Stimulated activated CD8-positive, alpha-beta memory T cell treated with anti-CD3 and anti-CD28 coated beads, Interleukin-15, amount 100 ng/mL, for 1 hour (primary cell): ENCODE measurements around the gene KIAA1191.

ENCODE experiments used
- DNase-seq: peaks from one replicate; pipeline ENCODE4 v3.0.0-alpha.2; 2020; ENCODE audit warnings: low read depth

Gene KIAA1191

DNA sequence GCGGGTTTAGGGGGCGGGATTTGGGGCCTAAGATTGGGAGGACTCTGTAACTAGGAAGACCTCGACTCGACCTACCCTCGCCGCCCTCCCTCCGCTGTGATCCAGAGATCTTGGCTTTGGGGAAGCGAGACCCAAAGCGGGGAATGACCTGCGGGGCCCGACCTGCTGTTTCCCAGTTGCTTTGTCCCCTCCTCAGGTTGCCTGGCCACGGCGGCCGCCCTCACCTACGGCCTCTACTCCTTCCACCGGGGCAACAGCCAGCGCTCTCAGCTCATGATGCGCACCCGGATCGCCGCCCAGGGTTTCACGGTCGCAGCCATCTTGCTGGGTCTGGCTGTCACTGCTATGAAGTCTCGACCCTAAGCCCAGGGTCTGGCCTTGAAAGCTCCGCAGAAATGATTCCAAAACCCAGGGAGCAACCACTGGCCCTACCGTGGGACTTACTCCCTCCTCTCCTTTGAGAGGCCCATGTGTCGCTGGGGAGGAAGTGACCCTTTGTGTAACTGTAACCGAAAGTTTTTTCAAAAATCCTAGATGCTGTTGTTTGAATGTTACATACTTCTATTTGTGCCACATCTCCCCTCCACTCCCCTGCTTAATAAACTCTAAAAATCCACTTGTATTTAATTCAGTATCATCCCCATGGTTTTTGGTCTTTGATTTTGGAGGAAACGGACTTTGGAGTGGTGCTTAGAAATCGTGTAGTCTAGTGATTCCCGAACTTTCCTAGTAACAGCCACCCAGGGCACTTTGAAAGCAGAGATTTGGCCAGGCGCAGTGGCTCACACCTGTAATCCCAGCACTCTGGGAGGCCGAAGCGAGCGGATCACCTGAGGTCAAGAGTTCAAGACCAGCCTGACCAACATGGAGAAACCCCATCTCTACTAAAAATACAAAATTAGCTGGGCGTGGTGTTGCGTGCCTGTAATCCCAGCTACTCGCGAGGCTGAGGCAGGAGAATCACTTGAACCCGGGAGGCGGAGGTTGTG is 27.9 kb upstream of the KIAA1191 start:
- no peak for DNase-seq

DNA sequence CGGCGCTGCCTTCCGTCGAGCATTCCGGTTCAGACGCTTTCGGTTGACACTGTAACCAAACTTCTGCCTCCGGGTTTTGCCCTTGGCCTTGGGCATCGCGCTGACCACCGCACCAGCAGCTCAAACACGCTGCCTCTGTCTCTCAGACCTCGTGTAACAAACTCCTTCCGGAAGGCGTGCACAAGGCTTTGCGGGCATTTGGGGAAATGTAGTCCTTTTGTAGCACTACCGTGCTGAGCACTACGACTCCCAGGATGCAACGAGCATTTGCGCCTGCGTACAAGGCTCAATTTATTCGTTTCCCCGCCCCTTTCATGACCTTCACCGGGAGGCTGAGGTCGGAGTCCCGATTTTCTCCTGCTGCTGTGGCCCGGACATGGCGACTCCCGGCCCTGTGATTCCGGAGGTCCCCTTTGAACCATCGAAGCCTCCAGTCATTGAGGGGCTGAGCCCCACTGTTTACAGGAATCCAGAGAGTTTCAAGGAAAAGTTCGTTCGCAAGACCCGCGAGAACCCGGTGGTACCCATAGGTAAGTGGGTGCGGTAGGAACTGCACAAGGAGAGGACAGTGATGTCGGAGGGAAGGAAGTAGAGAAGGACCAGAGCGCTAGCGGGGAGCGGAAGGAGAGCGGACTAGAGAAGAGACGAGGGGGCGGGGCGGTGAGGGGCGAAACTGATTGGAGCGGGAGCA is 27.0 kb upstream of the KIAA1191 start, which contains the start of the genes HIGD2A and NOP16:
TSS of gene HIGD2A (plus strand) at position 308 of the 691 bp plus-strand sequence. CDS start at position 377, 69 bp downstream.
TSS of gene NOP16 (minus strand) at position 155 of the 691 bp plus-strand sequence. CDS start at position 96, 59 bp downstream.
- DNase-seq = peak; percentile 99

DNA sequence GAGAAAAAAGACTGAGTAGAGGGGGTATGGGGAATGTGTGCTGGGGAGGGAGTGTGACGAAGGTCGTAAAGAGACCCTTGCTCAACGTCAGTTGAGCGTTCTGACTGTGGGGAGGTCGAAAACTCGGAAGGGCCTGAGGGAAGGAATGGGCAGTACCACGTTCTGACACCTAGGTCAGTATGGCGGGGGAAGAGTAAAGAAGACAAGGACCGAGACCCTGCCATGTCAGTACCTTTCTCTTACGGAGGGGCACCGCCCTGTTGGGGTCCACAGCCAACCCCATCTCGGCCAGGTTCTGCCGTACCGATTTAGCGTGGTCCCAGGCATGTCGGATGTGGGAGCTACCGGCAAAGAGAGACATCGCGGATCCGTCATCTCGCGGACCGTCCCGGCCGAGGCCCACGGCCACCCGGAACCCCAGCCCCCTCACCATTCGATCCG is 26.5 kb upstream of the KIAA1191 start:
- no peak for DNase-seq

DNA sequence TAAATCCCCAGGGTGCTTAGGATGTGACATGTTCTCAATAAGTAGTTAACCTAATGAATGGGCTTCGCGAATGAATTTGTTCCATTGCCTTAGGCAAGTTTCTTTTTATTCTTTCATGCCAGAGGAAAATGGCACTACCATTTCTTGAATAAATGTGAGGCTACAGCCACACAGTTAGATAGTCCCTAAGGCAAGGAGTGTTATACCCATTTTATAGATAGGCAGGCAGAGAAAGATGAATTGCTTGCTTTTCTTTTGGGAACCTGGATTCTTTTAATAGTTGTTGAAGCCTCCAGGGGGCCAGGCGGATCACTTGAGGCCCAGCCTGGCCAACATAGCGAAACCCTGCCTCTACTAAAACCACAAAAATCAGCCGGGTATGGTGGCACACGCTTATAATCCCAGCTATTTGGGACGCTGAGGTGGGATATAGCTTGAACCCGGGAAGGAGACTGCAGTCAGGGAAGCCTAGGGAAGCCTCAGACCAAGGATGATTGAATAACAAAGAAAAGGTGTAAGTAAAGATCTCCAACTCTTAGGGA is 25.9 kb upstream of the KIAA1191 start:
- no peak for DNase-seq

DNA sequence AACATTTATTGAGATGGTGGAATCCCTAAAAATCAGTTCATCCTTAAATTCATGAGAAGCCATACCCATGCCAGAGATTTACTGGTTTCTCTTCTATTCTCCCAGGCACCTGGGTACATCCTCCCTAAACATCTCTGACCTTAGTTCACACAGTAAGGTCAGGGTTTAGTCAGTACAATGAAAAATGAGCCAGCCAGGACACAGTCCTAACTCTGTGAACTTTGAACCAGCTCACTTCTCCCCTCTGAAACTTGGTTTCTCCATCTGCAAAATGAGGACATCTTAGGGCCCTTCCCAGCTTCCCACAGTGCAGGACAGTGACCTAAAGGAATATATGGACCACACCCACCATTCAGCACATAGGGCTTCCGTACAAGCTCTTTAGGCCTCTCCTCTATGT is 24.9 kb upstream of the KIAA1191 start:
- DNase-seq = no peak

DNA sequence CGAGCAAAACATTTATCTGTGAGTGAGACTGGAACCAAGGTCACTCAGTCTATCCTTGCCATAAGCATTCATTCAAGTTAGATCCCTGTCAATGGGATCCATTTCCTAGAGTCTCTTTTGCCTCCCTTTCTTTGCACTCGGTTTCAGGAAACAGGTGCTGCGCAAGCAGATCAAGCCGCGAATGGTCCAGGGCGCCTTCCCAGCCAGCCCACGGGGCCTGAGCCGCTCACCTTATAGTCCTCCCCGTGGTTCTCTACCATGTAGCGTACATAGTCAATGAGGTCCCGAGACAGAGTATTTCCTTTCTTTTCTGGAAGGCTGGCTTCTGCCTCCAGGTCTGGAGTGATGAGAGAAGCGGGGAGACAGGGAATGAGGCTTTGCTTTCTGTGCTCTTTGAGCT is 23.4 kb upstream of the KIAA1191 start:
- DNase-seq = no peak

DNA sequence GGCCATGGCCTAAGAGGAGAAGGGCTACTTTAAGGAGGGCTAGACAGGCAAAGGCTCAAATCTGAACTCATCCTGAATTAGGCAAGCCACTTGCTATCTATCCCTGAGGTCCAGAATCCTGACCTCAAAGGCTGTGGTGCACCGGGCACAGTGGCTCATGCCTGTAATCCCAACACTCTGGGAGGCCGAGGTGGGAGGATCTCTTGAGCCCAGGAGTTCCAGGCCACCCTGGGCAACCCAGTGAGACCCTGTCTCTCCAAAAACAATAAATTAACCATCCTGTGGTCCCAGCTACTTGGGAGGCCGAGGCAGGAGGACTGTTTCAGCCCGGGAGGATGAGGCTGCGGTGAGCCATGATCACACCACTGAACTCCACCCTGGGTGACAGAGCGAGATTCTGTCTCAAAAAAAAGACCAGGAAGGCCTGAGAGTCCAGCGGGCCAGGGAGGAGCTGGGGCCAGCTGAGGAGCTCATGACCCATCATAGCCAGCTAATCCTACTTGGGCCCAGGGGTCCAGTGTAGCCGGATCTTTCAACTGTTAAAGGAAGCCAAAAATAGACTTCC is 22.9 kb upstream of the KIAA1191 start:
- no peak for DNase-seq

DNA sequence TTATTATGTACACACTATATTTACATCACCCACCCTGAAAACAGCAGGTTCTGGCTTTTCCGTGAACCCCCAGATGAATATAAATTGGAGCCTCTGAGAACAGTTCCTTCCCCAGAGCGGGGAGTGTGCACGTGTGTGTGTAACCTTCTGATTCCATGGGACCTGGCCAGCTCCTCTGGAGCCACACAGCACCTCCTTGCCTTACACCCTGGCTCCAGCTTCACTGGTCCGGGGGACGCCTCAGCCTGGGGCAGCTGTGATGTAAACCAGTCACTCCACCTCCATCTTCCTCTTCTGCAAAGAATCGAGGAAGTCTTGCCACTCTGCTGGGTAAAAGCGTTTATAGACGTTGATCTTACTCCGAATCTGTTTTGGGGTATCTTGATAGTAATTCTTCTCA is 22.4 kb upstream of the KIAA1191 start:
- no peak for DNase-seq

DNA sequence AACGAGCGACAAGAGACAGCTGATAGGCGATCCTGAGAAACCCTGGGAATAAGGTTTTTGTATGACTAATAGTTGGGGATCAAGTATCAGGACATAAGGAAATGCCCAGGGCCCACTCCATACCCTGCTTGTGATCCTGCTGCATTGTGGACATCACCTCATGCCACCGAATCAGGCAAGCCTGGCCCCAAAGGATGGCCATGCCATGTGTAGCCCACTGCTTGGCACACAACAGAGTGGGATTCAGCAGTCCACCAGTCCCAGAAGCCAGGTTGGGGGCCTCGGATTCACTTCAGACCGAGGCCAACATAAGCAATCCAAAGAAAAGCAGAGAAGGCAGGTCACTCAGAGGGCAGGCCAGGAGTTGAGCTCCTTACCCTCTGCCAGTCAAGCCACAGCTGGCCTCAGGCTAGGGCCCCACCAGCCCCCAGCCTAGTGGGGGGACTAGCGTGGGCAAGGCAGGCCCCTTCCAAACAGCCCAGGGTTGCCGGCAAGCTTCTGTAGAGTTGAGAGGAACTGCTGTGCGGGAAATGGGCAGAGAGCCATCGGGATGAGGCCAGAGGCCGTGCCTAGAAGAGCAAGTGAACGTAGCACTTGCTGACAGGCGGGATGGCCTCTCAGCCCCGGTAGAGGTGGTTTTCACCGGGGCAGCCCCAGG is 21.8 kb upstream of the KIAA1191 start:
- DNase-seq = no peak

DNA sequence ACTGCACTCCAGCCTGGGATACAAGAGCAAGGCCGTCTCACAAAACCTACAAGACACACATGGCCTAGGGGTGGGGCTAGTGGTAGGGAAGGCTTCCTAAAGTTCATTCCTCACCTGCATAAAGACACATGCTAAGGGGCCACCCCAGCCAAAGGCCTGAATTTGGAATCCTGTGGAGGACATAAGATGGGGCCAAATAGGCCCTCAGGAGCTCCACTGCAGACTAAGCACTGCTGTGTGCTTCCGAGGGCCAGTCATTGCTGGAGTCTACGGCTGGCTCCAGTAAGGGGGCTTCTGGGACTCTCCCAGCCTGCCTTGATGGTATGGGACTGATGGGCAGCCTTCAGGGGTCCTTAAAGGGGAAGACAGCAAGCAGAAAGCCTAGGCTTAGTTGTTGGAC is 21.2 kb upstream of the KIAA1191 start:
- no peak for DNase-seq

DNA sequence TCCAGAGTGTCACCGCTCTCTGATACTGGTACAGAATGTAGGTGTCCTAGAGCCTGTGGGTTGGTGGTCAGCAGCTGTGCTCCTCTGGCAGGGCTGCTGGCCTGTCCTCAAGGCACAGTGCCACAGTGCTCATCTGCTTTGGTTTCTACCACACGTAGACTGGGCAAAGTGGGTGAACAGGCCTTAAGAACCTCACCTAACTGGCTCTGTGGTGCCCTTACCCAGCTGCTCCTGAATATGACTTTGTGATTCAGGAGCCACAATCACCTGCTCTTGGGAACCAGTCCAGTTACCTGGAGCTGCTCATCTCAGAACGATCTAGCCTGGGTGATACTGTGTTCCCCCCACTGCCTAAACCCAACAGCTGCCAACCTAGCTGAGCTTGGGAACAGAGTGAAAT is 20.4 kb upstream of the KIAA1191 start:
- DNase-seq = no peak

DNA sequence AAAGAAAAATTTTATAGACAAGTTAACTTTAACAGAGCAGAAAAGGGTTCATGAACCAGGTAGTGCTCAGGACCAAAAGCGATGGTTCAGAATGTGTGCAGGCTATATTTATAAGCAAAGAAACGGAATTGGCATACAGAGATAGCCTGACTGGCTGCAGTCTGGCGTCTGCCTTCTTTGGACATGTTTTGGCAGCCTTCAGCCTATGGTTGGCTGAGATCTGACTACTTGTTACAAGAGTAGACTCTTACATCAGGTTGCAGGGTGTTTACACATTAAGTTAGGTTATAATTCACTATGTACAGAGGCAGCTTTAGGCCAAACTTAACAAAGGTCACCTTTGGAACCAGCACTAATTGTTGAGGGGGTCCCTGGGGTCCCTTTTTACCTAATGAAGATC is 19.9 kb upstream of the KIAA1191 start:
- no peak for DNase-seq

DNA sequence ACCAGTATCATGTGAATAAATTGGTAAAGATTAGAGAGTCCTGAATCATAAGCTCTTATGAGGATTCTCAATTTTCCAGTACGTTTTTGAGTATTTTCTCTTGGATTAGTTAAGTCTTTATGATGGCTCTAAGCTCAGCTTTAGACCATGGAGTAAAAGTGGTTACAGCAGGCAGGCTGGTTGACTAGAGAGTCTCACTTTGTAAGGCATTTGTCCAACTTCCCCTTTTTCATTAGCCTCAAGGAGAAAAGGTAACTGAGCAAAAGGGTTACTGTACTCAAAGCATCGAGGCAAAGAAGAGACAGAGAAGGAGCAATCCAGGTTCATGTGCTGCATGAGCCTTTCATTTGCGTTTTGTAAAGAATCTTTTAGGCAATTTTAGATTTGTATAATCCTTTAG is 18.3 kb upstream of the KIAA1191 start:
- DNase-seq = no peak

DNA sequence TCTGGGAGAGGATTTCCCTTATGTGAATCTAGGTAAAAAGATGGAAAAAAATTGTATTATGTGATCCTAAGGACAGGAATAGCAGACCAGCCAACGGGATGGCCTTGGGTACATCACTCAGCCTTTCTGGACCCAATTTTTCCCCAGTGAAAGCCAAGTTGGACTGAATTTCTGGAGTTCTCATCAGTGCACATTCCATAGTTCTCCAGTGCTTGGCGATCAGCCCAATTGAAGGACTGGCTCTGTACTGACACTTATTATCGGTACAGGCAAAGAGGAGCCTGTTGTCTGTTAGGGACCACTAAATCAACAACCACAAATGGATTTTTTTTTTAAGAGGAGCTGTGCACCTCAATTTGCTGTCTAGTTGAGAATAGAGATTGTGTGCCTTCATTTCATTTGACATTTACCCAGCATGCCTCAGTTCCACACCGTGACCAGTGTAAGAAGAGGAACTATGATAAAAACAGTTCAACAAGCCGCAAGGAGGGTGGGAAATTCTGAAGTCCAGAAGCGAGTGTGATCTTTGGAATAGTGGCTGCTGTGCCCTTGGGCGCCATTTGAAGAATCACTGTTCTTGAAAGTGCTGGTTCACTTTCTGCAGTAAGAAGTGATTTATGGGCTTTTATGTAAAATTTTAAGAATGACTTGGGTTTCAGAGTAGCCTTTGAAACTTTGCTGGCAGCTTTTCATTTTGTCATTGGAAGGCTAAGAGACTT is 11.7 kb upstream of the KIAA1191 start:
- no peak for DNase-seq

DNA sequence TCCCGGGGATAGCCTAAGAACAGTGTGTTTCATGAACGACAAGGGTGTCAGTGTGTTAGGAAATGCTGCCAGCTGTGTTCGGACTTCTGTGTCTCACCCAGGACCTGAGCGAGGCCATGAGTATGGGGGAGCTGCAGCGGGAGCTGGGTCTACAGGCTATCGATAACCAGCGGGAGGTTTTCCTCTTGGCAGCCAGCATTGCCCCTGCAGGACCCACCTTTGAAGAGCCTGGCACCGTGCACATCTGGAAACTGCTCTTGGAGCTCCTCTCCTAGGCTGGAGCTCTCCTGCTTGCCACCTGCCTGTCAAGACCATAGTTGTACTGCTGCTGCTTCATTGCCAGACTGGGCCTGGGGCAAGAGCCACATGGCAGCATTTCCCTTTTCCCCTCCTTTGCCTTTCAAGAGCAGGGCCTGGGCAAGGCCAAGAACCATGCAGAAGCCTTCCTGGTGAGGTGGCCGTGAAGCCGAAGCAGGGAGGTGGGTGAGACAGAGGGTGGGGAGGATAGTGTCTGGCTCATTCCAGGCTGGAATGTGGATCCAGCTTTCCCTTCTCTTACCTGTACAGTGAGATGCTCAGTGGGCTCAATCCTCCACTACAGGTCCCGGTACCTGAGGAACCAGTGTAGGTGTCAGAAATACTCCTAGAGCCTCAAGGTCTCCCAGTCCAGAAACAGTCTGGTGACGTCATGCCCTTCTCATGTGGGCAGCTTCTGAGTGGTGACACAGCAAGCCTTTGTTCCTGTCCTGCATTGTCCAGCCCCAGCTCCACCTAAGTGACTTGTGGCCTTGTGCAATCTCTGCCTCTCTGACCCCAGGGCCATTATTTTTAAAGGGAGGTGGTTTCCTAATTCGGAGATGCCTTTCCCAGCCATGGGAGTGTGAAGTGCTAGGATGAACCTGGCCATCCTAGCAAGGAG is 10.3 kb upstream of the KIAA1191 start:
- no peak for DNase-seq

DNA sequence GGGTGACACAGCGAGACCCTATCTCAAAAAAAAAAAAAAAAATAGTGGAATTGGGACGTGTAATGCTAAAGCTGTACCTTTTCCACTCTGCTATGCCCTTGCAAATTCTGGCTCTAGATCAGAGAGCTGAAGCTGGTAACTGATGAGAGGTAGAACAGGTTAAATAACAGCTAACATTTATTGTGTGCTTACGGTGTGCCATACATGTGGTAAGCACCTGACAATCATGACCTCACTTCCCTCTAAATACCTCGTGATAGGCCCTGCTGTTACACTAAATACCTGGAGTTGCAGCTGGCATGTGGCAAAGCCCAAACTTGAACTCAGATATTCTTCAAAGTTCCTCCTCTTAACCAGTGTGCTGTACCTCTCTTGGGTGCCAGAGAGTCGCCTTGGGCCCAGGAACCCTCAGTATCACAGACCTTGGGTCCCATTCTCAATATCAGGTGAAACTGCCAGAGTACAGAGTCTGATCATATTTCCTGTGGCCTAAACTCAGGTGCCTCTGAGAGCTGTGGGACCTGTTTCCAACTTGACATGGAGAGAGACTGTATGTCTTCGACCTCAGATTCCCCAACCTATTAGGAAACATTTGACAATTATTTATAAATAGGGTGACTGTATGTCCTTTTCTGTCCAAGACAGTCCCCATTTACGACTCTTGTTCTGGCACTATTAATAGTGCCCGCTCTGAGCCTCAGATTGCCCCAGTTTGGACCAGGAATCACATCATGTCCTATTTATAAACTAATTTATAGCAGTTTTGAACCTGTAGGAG is 8.6 kb upstream of the KIAA1191 start:
- no peak for DNase-seq

DNA sequence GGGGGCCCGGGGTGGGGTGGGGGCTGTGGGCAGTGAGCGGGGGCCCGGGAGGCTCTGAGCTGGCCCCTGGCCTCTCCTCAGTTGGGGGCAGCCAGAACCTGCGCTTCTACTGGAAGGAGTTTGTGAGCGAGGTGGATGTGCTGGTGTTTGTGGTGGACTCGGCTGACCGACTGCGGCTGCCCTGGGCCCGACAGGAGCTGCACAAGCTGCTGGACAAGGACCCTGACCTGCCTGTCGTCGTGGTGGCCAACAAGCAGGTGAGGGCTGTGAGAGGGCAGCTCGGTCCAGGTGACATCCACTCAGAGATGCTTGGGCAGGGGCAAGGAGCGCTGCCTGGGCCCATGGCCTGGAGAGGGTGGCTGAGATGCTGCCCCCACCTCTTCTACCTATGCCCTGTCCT is 7.2 kb upstream of the KIAA1191 start:
- DNase-seq = no peak

DNA sequence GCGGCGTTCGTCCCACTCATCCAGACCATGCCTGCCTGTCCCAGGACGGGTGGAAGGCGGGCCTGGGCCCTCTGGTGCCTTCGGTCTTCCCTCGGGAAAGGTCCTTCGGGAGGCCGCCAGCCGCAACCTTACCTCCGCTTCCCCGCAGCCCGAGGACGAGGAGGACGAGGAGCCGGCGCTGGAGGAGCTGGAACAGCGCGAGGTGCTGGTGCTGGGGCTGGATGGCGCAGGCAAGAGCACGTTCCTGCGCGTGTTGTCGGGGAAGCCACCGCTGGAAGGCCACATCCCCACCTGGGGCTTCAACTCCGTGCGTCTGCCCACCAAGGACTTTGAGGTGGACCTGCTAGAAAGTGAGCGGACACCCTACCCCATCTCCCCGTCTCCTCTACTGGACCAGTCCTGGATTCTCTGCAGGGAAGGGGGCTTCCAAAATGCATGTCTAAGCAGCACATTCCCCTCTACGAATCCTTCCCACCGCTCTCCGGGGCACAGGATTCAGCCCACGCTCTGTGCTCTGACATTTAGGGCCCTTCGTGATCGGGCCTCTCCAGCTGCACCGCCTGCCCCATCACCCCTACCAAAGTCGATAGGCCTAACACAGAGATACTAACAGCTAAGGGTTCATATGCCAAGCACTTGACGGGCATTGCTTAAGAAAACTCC is 4.8 kb upstream of the KIAA1191 start:
- no peak for DNase-seq
